UCSD-AML1 (cell line): ENCODE results near the gene PLD3.

Experiments used
- DNase-seq: peaks from one replicate; lab custom pipeline; 2025; ENCODE audit not compliant: unreplicated experiment; lab: John Stamatoyannopoulos, UW

The PLD3 gene, protein sequence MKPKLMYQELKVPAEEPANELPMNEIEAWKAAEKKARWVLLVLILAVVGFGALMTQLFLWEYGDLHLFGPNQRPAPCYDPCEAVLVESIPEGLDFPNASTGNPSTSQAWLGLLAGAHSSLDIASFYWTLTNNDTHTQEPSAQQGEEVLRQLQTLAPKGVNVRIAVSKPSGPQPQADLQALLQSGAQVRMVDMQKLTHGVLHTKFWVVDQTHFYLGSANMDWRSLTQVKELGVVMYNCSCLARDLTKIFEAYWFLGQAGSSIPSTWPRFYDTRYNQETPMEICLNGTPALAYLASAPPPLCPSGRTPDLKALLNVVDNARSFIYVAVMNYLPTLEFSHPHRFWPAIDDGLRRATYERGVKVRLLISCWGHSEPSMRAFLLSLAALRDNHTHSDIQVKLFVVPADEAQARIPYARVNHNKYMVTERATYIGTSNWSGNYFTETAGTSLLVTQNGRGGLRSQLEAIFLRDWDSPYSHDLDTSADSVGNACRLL

DNA sequence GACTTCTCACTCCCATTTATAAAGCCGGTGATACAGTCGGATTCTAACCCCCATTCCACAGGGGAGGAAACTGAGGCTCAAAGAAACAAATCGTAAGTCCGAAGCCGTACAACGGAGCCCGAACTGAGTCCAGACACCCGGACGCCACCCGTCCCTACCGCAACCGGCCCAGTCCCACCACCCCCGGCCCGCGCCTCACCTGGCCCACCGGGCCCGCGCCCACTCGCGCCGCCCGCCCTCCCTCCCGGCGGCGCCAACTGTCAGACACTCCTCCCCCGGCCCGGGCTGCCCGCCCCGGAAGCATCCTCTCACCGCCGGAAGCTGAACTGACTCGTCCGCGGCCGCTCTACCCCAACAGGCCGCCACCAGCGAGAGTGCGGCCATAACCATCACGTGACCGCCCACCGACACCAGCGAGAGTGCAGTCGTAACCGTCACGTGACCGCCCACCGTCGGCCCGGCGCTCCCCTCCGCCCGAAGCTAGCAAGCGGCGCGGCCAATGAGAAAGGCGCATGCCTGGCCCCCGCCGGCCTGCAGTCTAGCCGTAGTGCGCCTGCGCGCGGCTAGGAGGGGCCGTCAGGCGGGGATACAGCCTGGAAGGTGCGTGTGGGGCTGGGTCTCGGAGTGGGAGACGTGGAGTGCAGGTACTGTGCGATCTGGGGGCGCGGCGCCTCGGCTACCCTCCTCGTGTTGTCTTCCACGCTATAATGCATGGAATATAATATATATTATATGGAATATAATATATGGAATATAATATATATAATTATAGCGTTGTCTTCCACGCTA, at the start of gene PLD3, which contains the start of gene C19orf47:
TSS of gene PLD3 (plus strand) at position 571 of the 789 bp plus-strand sequence. CDS start 17,789 bp downstream, outside the sequence.
TSS of gene C19orf47 (minus strand) at position 273 of the 789 bp plus-strand sequence. CDS start 6,540 bp downstream, outside the sequence.
- DNase-seq = peak; percentile 100

DNA sequence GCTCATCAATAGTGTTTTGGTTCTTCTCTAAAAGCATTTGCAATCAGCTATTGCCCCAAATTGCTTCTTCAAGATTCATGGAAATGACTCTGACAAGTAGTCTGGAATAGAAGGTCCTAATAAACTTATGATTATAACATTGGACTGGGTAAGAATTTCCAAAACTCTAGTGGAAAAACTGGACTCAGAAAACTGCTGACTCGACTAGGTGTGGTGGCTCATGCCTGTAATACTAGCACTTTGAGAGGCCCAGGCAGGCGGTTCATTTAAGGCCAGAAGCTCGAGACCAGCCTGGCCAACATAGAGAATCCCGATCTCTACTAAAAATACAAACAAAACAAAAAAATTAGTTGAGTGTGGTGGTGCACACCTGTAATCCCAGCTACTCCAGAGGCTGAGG, 47.8 kb upstream of the PLD3 start:
- no peak for DNase-seq

DNA sequence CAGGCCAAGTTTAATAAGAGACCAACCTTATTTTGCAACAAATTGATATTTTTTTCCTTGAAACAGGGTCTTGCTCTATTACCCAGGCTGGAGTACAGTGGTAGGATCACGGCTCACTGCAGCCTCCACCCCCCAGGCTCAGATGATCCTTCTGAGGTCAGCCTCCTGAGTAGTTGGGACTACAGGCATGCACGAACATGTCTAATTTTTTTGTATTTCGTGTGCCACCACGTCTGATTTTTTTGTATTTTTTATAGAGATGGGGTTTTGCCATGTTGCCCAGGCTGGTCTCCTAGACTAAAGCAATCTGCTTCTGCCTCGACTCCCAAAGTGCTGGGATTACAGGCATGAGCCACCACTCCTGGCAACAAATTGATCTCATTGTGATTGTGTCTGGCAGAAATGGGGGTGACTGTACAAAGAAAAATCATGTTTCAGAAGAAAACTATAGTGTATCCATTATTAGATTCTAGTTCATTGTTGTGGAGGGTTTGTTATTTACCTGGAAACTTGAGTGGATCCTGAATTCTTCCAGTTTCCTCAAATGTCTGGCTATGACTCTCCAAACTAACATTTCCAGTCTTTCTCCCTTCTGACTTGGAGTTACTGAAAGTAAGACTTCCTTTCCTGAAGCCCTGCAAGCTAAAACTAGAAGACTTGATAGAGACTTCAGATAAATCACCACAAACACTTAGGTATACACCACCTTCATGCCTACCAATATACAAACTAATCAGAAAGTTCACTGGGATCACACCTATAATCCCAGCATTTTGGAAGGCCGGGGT, 46.1 kb upstream of the PLD3 start:
- DNase-seq = no peak

DNA sequence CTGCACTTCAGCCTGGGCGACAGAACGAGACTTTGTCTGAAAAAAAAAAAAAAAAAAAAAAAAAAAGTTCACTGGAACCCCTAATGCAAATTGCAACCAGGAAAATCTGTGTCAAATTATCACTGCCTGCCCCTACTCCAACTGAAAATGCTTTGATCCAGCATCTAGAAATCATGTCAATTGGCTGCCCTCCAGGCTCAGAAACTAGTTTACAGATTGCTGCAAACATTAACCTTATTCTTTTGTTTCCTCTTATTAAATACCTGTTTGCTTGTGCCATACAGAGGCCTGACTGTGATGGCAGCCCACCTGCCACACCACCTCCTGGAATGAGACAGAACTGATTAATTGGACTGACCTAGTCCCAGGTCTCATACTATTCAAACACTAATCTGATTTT, 44.7 kb upstream of the PLD3 start:
- DNase-seq = no peak

DNA sequence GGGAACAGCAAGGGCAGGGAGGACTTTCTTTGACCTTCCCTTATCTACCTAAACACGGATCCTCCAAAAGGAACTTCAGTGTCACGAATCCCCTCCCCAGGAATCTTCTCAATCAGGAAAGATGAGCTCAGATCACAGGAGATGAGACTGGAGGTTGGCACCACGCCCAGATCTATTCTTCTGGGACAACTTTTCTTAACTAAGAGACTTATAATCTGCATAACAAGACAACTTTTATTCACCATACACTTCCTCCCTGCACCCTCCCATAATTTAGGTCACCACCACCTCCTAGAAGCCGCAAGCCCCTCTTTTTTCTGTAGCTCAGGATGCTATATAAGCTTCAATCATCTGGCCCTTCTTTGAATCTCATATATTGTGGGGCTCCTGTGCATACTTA, 44.2 kb upstream of the PLD3 start:
- no peak for DNase-seq

DNA sequence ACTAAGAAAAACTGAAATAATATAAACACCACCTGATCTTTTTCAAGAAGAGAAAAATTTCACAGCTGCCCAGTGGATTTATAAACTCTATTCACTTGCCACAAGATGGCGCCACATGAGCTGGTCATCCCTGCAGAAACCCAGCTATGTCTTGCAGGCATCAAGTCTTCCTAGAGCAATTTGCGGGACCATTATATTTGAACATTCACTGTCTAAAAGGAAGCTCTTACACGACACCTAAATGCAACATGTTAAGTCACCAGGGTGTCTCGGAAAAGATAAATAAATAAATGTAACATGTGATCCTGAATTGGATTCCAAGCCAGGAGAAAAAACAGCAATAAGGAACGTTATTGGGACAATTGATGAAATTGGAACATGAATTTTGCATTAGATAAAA, 43.1 kb upstream of the PLD3 start:
- DNase-seq = peak; percentile 59

DNA sequence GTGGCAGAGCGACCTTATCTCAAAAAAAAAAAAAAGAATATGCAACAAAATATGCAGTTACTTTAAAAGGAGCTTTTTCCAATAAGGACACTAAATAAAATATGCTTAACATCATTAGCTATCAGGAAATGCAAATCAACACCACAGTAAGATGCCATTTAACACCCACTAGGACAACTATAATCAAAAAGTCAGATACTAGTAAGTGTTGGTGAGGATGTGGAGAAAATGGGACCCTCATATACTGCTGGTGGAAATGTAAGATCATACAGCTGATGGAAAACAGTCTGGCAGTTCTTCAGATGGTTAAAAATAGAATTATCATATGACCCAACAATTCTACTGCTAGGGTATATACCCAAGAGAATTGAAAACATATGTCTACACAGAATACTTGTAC, 38.8 kb upstream of the PLD3 start:
- no peak for DNase-seq

DNA sequence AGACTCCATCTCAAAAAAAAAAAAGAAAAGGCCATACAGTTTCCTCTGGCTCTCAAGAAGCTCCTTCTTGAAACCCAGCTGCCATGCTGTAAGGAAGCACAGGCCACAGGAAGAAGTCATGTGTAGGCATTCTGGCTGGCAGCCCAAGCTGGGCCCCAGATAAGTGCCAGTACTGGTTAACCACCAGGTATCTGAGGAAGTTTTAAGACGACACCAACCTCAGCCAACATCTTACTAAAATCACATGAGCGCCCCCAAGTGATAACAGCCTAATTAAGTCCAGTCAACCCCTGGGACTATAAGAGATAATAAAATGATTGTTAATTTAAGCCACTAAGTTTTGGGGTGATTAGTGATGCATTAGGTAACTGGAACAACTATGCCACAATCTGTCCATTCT, 36.0 kb upstream of the PLD3 start:
- no peak for DNase-seq

DNA sequence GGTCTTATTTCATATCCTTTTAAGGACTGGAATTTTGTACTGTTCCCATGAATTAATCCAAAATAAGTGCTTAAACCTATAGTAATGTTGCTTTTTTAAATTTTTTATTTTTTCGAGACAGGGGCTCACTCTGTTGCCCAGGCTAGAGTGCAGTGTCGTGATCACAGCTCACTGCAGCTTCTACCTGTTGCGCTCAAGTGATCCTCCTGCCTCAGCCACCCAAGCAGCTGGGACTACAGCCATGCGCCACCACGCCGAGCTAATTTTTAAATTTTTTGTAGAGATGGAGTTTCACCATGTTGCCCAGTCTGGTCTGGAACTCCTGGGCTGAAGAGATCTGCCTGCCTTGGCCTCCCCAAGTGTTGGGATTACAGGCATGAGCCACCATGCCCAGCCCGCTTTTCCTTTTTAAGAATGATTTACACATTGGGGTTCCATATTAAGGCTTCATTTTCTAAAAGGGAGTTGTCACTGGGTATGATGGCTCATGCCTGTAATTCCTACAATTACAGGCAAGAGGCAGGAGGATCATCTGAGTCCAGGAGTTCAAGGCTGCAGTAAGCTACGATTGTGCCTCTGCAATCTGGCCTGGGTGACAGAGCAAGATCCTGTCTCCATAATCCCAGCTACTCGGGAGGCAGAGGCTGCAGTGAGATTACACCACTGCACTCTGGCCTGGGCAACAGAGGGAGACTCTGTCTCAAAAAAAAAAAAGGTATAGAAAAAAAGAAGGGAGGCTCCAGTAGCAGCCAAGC, 35.1 kb upstream of the PLD3 start:
- no peak for DNase-seq

DNA sequence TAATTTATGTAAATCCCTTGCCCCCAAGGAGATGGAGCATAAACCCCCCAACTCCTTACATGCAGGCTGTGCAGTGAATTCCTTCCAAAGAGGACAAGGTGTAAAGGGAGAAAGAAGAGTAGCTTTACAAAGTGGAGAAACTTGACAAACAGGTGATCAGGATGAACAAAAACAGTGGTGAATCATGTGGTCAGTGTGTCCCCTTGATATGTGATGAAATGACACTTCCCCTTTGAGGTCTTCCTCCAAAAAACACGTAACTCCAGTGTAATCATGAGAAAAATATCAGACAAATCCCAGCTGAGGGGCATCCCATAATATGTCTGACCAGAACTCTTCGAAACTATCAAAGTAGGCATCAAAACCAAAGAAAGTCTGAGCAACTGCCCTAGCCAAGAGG, 33.8 kb upstream of the PLD3 start:
- no peak for DNase-seq

DNA sequence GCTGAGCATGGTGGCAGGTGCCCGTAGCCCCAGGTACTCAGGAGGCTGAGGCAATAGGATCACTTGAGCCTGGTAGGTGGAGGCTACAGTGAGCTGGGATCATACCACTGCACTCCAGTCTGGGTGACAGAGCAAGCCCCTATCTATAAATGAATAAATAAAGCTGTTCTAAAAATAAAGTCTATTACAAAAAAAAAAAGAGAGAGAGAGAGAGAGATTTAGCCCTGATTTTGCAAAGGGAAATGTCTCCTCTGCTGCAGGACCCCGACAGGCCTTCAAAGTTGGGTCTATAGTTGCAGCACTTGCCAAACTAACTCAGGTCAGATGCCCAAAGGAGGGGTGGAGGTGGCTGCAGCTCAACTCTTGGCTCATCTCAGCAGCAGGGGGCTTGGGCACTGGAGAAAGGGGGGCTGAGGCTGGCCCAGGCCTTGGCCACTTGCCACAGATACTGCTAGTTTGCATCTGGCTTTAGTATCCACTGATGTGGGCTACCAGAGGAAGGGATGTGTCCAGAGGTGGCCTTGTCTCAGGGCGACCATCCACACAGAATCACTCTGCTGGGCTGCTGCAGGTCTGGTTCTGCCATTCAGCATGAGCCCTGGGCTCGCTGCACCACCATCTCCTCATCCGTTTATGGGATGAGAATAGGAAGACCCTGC, 32.6 kb upstream of the PLD3 start:
- DNase-seq = no peak

DNA sequence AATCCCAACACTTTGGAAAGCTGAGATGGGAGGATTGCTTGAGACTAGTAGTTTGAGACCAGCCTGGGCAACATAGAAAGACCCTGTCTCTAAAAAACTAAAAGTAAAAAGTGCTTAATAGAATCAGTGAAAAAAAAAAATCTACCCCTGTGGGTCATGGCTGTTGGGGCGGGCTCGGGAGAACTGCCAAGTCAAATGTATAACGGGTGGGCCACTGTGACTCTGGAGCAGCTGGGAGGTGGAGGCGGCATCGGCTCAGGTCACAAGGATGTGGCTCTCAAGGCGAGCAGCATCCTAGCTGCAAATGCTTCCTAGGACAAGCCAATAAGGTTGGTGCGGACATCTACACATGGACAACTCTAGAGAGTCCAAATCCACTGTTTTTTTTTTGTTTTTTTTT, 31.2 kb upstream of the PLD3 start:
- DNase-seq = no peak

DNA sequence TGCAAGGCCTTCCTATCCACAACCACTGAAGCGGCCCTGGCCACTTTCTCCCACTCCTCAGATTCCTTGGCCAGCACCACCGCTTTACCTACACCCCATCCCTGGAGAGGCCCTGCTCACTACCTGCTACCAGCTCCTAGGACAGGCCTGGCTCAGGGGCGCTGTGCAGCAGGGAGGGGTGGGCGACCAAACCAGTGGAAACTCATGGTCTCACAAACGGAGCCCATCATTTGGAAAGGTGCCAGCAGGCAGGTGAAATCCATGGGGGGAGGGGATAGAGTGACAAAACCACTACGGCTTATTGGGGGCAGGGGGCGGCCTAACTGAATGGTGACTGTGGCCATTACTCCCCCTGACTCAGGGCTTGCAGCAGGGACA, 27.9 kb upstream of the PLD3 start:
- no peak for DNase-seq

DNA sequence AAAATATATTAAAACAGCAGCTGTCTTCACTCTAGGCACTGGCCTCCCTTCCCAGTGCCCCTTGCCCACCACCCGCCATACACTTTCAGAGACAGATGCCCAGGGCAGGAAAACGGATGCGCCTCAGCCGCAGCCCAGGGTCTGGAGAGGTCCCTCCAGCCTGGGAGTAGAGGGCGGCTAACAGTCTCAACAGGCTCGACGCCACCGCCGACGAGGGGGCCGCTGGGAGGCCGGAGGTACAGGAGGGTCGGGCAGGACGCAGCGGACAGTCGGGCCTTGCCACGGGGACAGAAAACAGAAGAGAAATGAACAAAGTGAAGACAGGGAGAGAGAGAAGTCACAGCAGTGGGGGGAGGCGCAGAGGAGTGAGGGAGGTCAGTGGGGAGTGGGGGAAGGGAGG, 27.4 kb upstream of the PLD3 start:
- DNase-seq = no peak

DNA sequence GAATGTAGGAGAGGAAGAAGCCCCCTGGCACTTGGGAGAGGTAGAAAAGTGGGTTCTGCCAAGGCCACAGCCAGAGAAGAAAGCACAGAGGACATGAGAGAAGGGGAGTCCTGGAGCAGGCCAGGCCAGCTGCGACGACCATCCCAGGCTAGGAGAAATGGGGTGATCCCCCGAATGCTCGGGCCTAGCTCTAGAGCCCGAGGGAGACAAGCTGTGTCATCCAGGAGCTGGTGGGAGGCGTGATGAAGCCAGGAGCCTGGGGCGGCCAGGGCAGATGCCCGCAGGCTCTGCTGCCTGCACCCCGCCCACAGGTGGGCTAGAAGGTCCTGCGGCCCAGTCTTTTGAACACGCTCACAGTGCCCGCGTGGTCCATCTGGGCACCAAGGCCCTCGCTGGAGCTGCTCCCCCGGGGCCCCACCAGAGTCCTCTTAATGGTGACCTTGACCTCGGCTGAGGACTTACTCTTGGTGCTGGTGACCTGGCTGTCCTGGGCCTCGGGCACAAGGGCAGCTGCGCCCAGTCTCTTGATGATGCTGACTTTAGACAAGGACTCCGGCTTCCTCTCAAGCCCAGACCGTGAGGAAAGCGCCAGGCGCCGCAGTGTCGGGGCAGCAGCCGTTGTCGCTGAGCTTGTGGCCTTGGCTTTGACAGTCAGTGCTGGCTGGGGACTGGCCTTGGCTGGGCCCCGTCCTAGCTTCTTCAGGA, 26.8 kb upstream of the PLD3 start:
- DNase-seq = no peak

DNA sequence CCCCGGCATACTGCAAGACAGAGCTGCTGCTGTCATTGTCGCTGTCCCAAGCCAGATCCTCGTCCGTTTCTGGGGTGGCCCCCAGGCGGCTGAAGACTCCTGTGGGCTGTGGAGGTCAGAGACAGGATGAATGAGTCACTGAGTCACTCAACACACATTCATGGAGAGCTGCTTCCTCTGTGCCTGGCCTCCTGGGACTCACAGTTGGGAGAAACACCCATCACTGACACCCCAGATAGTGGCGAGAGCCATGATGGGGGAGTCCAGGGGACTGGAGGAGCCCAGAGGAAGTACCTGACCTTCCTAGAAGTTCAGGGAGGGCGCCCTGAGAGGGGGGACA, 26.3 kb upstream of the PLD3 start:
- DNase-seq = no peak

DNA sequence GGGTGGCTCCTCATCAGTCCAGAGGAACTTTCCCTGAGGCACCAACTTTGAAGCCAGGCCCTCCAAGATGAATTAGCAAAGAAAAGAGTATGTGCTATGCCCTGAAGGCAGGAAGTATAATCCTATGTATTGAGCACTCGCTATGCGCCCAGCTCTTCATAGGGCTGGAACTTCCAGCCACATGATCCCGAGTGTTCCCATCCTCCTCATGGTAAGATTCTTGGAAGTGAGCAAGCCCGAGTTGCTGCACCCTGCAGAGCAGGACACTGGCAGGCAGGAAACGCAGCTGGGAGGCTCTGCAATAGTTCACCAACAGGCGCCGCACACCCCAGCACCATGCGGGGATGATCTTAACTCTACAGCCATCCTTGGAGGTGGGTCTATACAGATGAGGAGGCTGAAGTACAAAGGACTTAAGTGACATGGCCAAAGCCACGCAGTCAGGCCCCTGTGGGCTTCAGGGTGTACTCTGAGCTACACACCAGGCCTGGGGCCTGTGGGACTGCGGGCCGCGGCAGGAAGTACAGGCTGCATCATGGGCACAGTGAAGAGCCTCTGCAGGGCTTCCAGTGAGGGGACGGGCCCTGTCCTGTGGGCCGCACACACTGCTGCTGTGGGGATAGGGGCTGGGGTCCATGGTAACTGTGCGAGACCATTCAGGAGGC, 25.4 kb upstream of the PLD3 start:
- no peak for DNase-seq

DNA sequence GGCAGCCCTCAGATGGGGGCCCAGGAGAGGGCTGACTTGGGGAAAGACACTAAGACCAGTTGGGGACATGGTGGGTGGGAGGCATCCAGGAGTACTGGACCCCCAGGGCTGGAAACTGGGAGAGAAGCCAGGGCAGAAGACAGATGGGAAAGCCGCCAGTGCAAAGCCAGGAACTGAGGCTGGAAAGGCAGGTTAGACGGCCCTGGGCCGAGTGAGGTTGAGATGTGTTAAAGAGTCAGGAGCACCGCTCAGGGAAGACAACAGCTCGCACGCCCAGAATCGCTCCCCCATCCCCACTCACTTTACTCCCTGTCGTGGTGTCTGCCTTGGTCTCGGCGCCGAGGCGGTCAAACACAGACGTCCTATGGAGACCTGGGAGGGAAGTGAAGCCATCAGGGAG, 24.8 kb upstream of the PLD3 start:
- no peak for DNase-seq

DNA sequence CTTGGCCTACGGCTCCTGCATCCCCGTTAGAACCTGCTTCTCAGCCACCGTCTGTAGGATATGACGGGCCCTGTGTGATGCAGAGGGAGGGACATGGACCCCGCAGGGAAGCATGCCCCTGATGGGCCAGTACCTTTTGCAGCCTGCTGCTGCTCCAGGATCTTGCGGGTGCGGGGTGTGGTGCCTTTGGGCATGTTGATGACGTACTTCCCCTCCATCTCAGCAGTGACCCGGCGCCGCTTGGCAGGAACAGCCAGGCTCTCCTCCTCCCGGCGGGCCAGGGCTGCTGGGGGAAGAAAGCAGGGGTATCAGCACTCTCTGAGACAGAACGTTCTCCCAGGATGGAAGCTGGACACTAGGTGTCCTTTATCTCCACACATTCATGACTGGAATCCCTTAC, 22.3 kb upstream of the PLD3 start:
- no peak for DNase-seq
